GM10266 (cell line): ENCODE data around the gene DOK7.

Experiments used
- DNase-seq: peaks from one replicate; pipeline ENCODE4 v3.0.0; 2012; ENCODE audit errors: extremely low spot score
- CTCF ChIP-seq: IDR thresholded peaks from 2 replicates; pipeline ENCODE4 v1.5.1; 2012; ENCODE audit warnings: mild to moderate bottlenecking, low read depth; ENCODE audit not compliant: control insufficient read depth, insufficient read depth; ENCODE audit errors: missing control alignments

DOK7 gene

DNA sequence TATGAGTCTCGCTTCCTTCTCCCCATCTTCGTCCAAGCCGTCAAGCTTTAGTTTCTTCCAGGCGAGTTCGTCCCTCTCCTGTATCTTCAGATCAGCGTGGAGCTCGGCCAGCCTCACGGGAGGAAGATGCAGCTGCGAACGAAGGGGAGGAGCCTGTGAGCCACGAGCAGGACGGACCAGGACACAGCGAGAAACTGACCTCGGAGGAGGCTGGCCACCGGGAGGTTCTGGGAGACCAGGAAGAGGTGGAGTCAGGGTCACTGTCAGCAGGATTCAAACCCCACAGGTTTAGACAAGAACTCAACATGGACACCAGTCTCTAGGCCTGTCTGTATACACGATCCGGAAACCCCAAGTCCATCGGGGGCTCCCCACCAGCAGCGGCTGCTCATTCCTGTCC lies 61.8 kb downstream of the DOK7 start:
- no peak for DNase-seq

GRCh38 chr4:3525532-3526430 lies 62.7 kb downstream of the DOK7 start:
- DNase-seq = no peak
- TF ChIP-seq CTCF = no peak

More for the DNA sequence above, 61.8 kb downstream of the DOK7 start:
- no peak for TF ChIP-seq CTCF

GRCh38 chr4:3526456-3526855 lies 63.4 kb downstream of the DOK7 start:
- TF ChIP-seq CTCF = no peak
- DNase-seq = no peak

GRCh38 chr4:3527101-3527913 lies 64.2 kb downstream of the DOK7 start:
- TF ChIP-seq CTCF = no peak
- DNase-seq = no peak

DNA sequence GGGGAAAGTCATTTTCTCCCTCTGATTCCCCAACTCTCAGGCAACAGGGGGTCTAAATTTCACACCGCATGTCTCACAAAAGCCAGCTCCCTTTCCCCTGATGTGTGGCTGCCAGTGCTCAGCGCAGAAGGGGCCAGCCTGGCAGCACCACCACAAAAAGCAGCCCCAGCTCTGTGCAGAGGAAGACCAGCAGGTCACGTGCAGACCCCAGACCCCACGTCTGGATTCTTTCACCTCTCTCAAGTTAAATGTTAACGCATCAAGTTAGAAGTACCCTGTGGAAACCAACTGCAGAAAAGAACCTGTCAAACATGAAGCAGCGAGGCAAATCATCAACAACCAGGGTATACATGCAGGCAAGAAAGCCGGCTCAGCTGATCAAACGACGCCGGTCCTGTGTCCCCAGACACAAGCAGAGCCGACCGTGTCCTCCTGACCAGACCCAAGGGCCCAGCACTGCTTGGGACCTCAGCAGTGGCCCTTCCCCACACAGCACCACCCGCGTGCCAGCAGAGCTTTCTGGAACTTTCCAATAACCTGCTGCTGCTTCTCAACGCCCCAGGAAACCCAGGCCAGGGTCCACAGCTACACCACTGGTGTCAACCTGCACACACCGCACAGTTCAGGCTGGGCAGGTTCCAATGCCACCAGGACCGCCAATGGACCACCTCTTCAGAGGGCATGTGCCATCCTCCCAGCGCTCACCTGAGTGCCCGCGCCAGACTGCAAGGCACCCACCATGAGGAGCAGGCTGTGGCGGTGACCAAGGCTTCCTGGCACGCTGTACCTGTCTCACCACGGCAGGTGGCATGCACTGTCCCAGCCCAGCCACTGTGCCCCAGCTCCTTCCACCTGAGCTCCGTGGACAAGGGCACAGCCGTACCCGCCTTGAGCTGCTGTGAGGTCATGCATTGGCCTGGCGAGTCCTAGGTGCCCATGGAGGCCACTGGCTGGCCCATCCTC lies 65.1 kb downstream of the DOK7 start:
- DNase-seq = no peak
- TF ChIP-seq CTCF = no peak

DNA sequence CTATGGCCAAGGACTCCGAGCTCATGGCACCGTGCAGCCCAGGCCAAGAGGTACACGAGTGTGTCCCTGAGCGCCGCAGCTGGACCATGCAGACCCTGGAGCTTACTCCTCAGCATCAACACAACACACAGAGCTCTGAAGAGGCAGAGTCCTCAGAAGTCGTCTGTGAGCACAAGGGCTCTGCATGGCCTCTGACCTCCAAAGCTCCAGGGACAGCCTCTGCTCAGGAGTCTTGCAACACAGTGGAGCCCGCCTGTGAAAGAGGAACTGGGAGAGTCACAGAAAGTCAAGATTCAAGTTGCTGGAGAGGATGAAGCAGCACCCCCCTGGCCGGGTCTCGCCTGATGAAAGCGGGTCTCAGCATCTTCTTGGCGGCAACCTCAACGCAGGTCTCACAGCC lies 66.3 kb downstream of the DOK7 start:
- no peak for TF ChIP-seq CTCF
- DNase-seq = no peak
